Glomerular endothelial cell (primary cell): ENCODE results near the gene SPRR2G. TPM values are rescaled to one million over a fixed set of nuclear protein-coding genes. Genes with fewer than 3 reads are reported as not detected.
"Not testable (repeated sequence)": the region's sequence is repeated elsewhere in the genome, so short reads cannot be mapped to it uniquely, and the experiment has no call there.

ENCODE experiments used
- DNase-seq: peaks from one replicate; pipeline ENCODE4 v3.0.0-alpha.2; 2011; ENCODE audit warnings: low read depth, low spot score; ENCODE audit errors: extremely low read depth
- total RNA-seq: library from RNA; depleted of rRNA; stranded (reverse); fragments of >200 nt; gene quantifications from 2 replicates; pipeline ENCODE4 v1.2.3, GENCODE V29; 2015

SPRR2G gene
- not detected in 2 replicates for total RNA-seq

GRCh38 chr1:153150846-153151245 lies at the start of gene SPRR2G:
SPRR2G (minus strand) TSS chr1:153150890; CDS start chr1:153150110, 780 bp downstream.
- no peak for DNase-seq

GRCh38 chr1:153195216-153195615 lies 44.5 kb upstream of the SPRR2G start:
- DNase-seq = no peak

GRCh38 chr1:153194331-153195050 lies 43.8 kb upstream of the SPRR2G start:
- DNase-seq = no peak

- no peak for DNase-seq
Measured at GRCh38 chr1:153192697-153193096, 42.0 kb upstream of the SPRR2G start.

GRCh38 chr1:153190373-153190772 lies 39.7 kb upstream of the SPRR2G start:
- DNase-seq = no peak

GRCh38 chr1:153188301-153188700 lies 37.6 kb upstream of the SPRR2G start:
- not testable (repeated sequence) for DNase-seq

GRCh38 chr1:153180556-153180955 lies 29.9 kb upstream of the SPRR2G start:
- DNase-seq = no peak

- DNase-seq = no peak
Measured at GRCh38 chr1:153178922-153179321, 28.2 kb upstream of the SPRR2G start.

- DNase-seq = no peak
Measured at GRCh38 chr1:153174624-153175023, 23.9 kb upstream of the SPRR2G start.

- DNase-seq = no peak
Measured at GRCh38 chr1:153168686-153169085, 18.0 kb upstream of the SPRR2G start.

GRCh38 chr1:153155541-153155940 lies 4.9 kb upstream of the SPRR2G start:
- DNase-seq = no peak

- no peak for DNase-seq
Measured at GRCh38 chr1:153152481-153152880, 1.8 kb upstream of the SPRR2G start.

GRCh38 chr1:153141377-153141776 lies 9.3 kb downstream of the SPRR2G start:
- no peak for DNase-seq

- no peak for DNase-seq
Measured at GRCh38 chr1:153140484-153140883, 10.2 kb downstream of the SPRR2G start.

GRCh38 chr1:153133743-153134142 lies 16.9 kb downstream of the SPRR2G start:
- DNase-seq = no peak

GRCh38 chr1:153133267-153133666 lies 17.4 kb downstream of the SPRR2G start:
- no peak for DNase-seq

- DNase-seq = not testable (repeated sequence)
Measured at GRCh38 chr1:153128688-153129087, 22.0 kb downstream of the SPRR2G start.

GRCh38 chr1:153127296-153127695 lies 23.4 kb downstream of the SPRR2G start:
- no peak for DNase-seq

- no peak for DNase-seq
Measured at GRCh38 chr1:153125536-153125935, 25.2 kb downstream of the SPRR2G start.

GRCh38 chr1:153123793-153124192 lies 26.9 kb downstream of the SPRR2G start:
- not testable (repeated sequence) for DNase-seq

- DNase-seq = no peak
Measured at GRCh38 chr1:153122831-153123421, 27.8 kb downstream of the SPRR2G start.

GRCh38 chr1:153120945-153121344 lies 29.7 kb downstream of the SPRR2G start:
- no peak for DNase-seq
